Renal pelvis (tissue), 4 donors: Measurements from ENCODE around the gene PRRG2. TPM values are rescaled to one million over a fixed set of nuclear protein-coding genes. Genes with fewer than 3 reads are reported as not detected.

Experiments
- DNase-seq: peaks from one replicate; pipeline ENCODE4 v3.0.0-alpha.2; 2013
- polyA plus RNA-seq, 3 donors: library from polyadenylated mRNA; unstranded; fragments of 120-200 nt; gene quantifications; one replicate each; pipeline ENCODE4 v1.2.1, GENCODE V29; 2013; ENCODE audit not compliant: insufficient read length in 3 of 3

Gene PRRG2
- polyA plus RNA-seq, 3 donors: 6.5 to 8.2 (median 7.7) TPM

DNA sequence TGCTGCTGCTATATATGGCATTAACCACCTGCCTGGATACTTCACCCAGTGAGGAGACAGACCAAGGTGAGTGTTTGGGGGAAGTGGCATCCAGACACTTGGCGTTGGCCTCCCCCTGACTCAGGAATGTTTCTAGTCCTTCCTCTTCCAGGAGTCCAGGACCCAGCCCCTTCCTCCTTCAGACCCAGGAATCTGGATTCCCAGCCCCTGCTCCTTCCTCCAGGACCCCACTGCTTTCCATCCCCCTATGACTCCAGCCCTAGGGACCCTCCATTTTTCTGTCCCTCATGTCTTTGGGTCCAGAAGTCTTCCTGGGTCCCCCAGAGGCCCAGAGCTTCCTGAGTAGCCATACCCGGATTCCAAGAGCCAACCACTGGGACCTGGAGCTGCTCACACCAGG, 2.1 kb downstream of the PRRG2 start:
- no peak for DNase-seq

DNA sequence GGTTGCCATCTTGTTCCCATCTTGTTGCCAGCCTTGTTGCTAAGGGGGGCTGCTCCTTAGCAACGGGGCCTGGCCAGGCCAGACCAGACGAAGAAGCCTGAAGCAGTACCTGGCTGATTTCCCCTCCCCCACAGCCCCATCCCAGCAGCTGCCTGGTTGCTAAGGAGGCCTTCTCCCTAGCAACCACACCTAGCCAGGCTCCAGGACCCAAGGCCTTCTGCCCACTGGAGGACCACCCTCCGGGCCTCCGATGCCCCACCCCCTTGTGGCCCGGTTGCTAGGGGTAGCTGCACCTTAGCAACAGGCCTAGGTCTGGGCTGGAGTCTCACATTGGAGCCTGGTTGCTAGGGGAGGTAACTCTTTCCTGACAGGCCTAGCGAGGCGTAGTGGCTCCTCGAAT, 3.9 kb downstream of the PRRG2 start:
- DNase-seq: no peak

DNA sequence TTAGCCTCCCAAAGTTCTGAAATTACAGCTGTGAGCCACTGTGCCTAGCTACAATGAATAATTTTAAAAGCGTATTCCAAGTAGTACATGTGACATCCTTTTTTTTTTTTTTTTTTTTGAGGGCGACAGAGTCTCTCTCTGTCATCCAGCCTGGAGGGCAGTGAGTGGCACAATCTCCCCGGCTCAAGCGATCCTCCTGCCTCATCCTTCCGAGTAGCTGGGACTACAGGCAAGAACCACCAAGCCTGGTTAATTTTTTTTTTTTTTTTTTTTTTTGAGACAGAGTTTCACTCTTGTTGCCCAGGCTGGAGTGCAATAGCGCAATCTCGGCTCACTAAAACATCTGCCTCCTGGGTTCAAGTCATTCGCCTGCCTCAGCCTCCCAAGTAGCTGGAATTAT, 6.1 kb downstream of the PRRG2 start:
- no peak for DNase-seq

DNA sequence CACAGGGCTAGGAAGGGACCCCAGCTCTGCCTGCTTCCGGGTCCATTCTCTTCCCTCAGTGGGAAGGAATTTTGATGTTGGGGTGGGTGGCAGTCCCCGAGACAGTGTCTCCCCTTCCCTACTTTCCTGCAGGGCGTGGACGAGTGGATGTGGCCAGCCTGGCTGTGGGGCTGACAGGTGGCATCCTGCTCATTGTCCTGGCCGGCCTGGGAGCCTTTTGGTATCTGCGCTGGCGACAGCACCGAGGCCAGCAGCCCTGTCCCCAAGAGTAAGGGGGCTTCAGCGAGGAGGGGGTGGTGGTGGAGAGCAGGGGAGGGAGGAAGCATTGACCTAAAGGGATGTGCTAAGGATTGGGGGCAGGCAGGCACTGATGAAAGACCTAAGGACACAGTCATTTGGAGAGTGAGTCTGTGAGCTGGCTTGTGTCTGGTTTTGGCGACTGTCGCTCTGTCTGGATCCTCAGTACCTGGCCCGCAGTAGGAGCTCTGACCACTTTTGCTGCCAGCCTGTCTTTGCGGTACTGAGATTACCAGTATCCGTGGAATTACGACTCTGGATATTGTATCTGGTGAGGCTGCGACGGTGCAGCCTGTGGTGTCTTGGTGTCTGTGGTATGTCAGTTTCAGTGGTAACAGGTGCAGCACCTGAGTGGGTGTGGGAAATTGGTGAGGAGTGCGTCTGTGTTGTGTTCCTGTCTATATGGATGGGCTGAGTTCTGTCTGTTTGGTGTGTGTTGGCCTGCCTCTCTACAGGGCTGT, 7.4 kb downstream of the PRRG2 start:
- no peak for DNase-seq

DNA sequence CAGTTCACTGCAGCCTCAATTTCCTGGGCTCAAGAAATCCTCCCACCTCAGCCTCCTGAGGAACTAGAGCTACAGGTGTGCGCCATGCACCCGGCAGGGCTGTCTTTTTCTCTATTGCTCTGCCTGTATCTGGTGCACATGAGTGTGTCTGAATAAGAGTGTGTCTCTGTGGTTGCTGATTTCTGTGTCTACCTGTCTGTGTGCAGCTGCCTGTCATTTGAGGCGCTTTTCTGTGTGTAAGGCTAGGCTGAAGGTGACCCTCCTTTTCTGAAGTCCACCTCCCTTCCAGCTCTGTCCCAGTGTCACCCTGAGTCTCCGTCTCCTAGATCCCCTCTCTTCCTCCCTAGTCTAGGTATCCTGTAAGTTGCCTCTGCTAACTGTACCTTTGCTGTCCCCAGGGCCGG, 8.4 kb downstream of the PRRG2 start:
- DNase-seq: no peak

DNA sequence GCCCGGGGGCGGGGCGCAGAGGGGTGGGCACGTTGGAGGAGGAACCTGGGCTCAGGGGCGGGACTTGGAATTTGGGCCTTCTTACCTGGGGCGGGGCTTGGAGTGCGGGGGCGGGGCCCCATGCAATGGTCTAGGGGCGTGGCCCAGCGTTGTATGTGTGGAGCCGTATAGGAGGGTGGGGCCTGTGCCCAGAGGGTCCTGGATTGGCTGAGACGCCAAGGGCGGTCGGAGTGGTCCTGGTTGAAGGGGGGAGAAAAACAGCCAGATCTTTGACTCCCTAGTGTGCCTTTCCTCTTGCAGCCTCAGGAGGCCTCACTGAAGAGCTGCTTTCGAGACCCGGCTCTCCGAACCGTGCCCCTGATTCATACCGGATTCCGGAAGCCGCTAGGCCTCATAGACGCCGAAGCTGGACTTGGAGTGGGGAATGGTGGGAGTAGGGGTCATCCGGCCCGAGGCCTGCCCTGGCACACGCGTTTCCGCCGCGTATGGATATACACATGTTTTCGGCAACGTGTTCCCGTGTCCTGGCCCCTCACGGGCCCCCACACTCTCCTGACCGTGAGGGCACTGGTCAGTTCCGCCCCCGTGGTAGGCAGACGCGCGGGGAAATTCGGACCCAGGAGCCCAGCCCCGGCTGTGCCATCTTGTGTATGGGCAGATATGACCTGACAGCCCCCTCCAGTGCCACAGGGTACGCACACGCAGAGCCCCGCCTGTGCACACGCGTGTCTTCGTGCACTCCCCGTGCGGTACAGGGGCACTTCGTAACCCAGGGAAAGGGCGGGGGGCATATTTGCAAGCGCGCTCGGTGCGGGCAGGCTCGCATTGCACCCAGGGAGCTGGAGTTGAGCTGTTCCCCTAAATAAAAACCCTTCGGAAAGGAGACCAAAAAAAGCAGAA, 9.2 kb downstream of the PRRG2 start:
- peak; percentile 96 for DNase-seq

DNA sequence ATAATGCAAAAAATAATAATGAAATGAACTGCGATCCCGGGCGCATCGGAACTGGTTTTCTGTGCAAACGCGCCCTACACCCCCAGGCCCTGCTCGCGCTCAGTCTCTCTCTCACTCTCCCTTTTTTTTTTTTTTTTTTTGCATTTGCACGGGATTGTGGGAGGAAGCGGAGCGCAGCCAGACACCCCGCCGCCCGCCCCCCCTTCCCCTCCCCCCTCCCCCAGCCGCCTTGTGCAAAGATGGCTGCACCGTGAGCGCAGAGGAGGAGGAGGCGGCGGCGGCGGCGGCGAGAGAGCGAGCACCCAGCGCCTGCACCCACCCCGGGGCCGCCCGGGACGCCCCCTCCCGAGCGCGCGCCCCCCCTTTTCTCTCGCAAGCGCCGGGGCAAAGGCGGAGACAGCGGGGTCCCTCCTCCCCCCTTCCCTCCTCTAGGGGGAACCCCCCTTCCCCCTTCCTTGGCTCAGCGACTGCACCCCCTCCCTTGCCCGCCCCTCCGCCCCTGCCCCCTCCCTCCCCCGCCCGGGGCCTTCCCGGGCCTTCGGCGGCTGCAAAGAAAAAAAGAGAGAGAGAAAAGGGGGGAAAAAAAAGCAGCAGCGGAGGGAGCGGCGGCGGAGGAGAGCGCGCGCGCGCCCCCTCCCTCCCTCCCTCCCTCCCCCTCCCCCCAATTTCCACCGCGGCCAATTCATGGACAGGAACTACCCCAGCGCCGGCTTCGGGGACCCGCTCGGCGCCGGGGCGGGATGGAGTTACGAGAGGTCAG, 10.0 kb downstream of the PRRG2 start, which contains the start of gene PRR12:
TSS of gene PRR12 (plus strand) at position 212 of the 760 bp plus-strand sequence. CDS start at position 685, 473 bp downstream.
- DNase-seq: peak; percentile 75

DNA sequence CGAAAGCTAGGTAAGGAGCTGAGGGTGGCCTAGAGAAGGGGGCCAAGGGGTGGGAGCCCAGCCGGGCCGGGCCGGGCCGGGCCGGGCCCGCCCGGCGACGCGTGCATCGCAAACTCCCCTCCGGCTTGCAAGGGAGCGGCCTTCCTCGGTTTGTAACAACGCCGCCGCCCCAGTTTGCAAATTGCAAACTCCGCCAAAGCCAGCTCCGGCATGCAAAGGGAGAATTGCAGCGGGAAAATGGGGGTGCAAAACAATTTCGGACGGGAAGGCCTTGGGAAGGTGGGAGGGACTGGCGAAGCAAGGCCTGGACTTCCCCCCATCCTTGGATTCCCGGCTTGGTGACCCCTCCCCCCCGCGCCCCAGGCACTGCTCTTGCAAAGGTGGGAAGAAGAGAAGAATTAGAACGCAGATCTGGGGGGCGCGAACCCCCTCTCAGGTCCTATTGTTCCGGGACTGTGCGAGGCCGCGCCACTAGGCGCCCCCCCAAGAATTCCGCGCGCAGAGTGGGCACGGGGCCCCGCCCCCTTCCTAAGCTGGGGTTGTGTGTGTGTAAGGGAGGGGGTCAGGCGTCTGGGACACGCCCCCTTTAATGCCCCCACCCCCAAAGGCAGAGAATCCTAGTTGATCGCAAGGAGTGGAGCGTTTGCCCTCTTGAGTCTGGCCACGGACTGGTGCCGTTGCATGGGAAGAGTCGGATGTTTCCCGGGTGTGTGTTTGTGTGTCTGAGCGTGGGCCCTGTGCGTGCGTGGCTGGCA, 10.8 kb downstream of the PRRG2 start:
- DNase-seq: peak; percentile 39

DNA sequence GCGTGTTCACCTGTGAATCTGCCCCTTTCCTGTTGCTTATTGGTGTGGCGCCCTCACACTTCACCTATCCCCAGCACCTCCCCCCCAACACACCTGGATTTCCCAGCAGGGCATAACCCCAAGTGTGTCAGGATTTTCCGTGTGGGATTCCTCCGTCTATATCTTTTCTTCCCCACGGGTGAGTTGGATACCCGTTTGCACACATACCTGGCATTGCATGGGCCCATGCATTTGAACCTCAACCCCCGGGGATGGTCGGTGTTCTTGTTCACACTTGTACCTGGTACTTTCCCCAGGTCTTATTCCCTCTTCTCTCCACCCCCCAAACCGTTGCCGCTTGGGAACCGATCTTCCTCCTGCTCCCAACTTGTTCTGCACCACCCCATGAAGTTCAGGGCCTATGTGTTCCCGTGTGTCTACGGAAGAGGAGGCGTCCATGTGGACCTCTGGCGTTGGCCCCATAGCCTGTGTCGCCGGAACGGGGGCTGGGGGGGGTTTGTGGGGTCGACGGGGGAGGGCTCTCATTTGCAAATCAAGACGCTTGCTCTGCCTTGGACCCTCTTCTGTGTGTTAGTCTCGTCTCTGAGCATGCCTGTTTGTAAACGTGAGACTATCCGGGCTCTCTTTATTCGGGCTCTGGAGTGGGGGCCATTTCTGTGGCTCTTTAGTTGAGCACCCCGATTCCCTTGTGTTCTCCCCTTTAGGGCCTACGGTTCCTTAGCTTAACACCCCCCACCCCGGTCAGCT, 11.5 kb downstream of the PRRG2 start:
- DNase-seq: no peak

DNA sequence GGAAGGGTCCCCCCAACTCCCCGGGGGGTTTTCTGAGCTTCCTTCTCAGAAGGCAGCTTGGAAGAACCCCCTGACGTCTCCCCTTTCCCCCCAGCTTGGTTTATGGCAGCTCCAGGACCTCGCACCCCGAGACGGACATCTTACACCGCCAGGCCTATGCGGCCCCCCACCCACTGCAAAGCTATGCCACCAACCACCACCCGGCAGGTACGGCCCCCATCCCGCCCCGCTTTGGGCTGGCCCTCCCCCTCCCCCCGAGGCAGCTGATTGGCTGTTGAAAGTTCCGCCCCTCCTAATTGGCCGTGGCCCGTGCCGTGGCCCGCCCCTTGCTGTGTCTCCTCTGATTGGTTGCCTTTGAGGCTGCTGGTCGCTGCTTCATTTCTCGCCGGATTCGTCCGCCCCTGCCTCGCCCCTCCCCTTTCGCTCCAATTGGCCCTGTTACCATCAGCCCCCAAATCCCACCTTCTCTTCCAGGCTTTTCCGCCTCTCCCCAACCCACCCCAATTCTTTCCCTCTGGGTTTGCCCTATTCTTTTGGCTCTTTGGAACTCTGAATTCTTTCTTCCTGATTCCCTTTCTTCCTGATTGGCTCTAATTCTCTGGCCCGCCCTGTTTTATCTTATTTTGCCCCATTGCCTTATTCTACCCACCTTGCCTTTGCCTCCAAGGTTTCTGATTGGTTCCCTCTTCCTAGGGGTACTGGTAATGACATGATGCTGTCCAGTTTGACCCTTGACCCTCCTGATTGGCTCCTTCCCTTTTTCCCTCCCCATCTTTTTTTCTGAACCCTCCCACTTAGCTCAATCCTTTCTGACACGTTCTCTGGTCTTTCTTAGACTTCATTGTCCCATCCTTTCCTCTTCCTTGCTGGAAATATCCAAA, 12.4 kb downstream of the PRRG2 start:
- DNase-seq: peak; percentile 93

DNA sequence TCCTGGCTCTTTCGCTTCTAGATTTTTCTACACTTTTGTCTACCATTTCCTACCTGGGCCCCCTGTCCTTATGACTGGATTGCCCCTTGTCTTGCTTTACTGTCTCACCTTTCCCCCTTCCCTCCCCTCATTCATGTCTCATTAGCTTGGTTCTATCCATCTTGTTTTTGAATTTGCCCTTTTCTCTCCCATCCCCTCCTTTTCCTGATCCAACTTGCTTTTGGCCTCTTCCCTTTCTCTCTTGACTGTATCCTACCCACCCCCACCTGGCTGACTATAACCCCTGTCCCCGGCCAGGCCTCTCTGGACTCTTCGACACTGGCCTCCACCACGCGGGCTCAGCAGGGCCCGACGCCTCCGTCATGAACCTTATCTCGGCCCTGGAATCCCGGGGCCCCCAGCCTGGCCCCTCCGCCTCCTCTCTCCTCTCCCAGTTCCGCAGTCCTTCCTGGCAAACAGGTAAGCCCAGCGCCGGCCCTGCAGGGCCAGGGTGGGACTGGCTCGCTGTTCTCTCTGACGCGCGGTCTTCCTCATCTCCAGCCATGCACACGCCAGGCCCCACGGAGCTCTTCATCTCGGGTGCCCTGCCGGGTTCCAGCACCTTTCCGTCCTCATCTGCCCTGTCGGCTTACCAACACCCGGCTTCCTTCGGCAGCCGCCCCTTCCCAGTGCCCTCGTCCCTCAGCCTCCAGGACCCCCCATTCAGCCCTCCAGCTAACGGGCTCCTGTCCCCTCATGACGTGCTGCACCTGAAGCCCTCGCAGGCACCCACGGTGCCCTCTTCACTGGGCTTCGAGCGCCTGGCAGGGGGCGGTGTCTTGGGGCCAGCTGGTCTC, 13.3 kb downstream of the PRRG2 start:
- no peak for DNase-seq

DNA sequence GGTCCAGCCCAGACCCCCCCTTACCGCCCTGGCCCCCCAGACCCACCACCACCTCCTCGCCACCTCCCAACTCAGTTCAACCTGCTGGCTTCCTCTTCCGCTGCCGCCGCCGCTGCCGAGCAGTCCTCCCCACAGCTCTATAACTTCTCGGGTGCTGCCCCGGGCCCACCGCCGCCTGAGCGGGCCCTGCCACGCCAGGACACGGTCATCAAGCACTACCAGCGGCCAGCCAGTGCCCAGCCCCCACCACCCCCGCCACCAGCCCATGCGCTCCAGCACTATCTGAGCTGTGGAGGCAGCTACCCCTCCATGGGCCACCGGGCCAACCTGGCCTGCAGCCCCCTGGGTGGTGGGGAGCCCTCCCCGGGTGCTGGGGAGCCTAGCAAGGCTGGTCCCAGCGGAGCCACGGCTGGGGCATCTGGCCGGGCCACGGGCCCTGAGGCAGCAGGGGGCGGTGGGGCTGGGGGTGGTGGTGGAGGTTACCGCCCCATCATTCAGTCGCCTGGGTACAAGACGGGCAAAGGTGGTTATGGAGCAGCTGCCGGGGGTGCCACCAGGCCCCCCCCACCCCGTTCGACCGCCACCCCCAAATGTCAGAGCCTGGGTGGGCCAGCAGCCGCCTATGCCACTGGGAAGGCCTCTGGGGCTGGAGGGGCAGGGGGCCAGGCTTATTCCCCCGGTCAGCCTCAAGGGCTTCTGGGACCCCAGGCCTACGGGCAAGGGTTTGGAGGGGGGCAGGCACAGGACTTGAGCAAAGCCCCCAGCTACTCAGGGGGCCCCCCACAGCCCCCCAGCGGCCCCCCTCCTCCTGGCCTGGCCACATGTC, 14.1 kb downstream of the PRRG2 start:
- DNase-seq: no peak

DNA sequence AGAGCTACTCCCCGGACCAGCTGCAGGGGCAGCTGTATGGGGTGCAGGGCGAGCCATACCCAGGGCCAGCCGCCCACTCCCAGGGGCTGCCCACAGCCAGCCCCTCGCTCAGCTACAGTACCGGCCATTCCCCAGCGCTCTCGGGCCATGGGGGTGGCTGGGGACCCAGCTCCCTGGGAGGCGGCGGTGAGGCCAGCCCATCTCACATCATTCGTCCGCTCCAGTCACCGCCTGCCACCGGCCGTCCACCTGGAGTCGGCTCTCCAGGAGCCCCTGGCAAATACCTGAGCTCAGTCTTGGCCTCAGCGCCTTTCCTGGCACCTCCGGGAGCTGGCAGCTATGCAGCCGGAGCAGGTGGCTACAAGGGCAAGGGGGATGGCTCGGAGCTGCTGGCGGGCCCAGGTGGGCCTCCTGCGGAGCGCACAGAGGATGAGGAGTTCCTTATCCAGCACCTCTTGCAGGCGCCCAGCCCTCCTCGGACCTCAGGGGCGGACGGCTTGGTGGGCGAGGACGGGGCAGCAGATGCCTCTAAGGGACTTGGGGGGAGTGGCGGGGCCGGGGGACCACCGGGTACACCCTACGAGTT, 14.8 kb downstream of the PRRG2 start:
- no peak for DNase-seq

DNA sequence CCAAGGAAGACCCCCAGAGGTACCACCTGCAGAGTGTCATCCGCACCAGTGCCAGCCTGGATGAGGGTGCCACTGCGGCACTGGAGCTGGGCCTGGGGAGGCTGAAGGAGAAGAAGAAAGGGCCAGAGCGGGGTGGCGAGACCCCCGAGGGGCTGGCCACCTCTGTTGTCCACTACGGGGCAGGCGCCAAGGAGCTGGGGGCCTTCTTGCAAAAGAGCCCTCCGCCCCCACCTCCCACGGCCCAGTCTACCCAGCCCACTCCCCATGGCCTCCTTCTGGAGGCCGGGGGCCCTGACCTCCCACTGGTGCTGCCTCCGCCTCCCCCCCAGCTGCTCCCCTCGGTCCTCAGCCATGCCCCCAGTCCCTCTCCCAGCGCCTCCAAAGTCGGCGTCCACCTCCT, 15.3 kb downstream of the PRRG2 start:
- DNase-seq: no peak

DNA sequence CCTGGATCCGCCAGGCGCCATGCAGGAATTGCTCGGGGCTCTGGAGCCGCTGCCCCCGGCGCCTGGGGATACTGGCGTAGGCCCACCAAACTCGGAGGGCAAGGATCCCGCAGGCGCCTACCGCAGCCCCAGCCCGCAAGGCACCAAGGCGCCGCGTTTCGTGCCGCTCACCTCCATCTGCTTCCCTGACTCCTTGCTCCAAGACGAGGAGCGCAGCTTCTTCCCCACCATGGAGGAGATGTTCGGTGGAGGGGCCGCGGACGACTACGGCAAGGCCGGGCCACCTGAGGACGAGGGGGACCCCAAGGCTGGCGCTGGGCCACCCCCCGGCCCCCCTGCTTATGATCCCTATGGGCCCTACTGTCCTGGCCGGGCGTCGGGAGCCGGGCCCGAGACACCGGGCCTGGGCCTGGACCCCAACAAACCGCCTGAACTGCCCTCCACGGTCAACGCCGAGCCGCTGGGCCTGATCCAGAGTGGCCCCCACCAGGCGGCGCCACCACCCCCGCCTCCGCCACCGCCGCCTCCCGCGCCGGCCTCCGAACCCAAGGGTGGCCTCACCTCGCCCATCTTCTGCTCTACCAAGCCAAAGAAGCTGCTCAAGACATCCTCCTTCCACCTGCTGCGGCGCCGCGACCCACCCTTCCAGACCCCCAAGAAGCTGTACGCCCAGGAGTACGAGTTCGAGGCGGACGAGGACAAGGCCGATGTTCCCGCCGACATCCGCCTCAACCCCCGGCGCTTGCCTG, 16.0 kb downstream of the PRRG2 start:
- DNase-seq: no peak

DNA sequence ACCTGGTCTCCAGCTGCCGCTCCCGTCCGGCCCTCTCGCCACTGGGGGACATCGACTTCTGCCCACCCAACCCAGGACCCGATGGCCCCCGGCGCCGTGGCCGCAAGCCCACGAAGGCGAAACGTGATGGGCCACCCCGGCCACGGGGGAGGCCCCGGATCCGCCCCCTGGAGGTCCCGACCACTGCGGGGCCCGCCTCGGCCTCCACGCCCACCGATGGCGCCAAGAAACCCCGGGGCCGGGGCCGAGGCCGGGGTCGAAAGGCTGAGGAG, 16.5 kb downstream of the PRRG2 start:
- no peak for DNase-seq
